CD4-positive, alpha-beta T cell (primary cell): ENCODE data around the gene MDP1. TPM values are rescaled to one million over a fixed set of nuclear protein-coding genes. Genes with fewer than 3 reads are reported as not detected.

Experiments
- ATAC-seq: fragments of 200-7000 bp; cut with Tn5 transposase; one replicate; pipeline ENCODE4 v1.10.0; 2022; ENCODE audit warnings: mild to moderate bottlenecking; ENCODE audit not compliant: poor library complexity
- CTCF ChIA-PET: fragments of 350-600 bp; sonication (Branson Sonifier 250); formaldehyde crosslinking; loops from one replicate; lab custom pipeline; 2021; ENCODE audit warnings: antibody characterized with exemption, inconsistent platforms; lab: Charles Lee
- POLR2A ChIA-PET: fragments of 350-600 bp; sonication (Branson Sonifier 250); formaldehyde crosslinking; loops from one replicate; lab custom pipeline; 2021; ENCODE audit warnings: antibody characterized with exemption, inconsistent platforms; lab: Charles Lee
- DNase-seq, 14 experiments: peaks; one replicate each; pipeline ENCODE4 v3.0.0-alpha.2; 2013 to 2020; ENCODE audit warnings: mixed read lengths in 2 of 14
- H3K27ac ChIP-seq, 2 donors: one replicate each; pipeline versions ENCODE4 v1.5.1 to v1.7.0; 2013; ENCODE audit warnings: low read length in 2 of 2, low read depth in 1 of 2, mild to moderate bottlenecking in 1 of 2
- H3K27me3 ChIP-seq, 2 experiments: 1 replicate in 1 of 2; 2 replicates in 1 of 2; pipeline versions ENCODE4 v1.6.1 to v1.7.0; 2013; ENCODE audit warnings: low read length in 2 of 2, control low read depth in 1 of 2, mild to moderate bottlenecking in 1 of 2, moderate library complexity in 1 of 2; ENCODE audit not compliant: insufficient read depth in 2 of 2, control insufficient read depth in 1 of 2
- H3K36me3 ChIP-seq: one replicate; pipeline ENCODE4 v1.6.1; 2013; ENCODE audit warnings: low read length, control low read depth; ENCODE audit not compliant: insufficient read depth
- H3K4me1 ChIP-seq: one replicate; pipeline ENCODE4 v1.6.1; 2013; ENCODE audit warnings: low read length, control low read depth; ENCODE audit not compliant: insufficient read depth
- H3K4me3 ChIP-seq: one replicate; pipeline ENCODE4 v1.5.1; 2013; ENCODE audit warnings: mild to moderate bottlenecking, low read length, moderate library complexity
- H3K9me3 ChIP-seq, 2 experiments: 1 replicate in 1 of 2; 2 replicates in 1 of 2; pipeline versions ENCODE4 v1.6.1 to v1.7.0; 2013; ENCODE audit warnings: low read length in 2 of 2, mild to moderate bottlenecking in 2 of 2, control low read depth in 1 of 2, moderate library complexity in 1 of 2; ENCODE audit not compliant: control insufficient read depth in 1 of 2, insufficient read depth in 1 of 2
- H3K27ac Mint-ChIP-seq: one replicate; pipeline ENCODE4 v1.8.0; 2020; ENCODE audit warnings: mixed read lengths
- H3K27me3 Mint-ChIP-seq: one replicate; pipeline ENCODE4 v1.8.0; 2021; ENCODE audit warnings: mixed read lengths
- H3K36me3 Mint-ChIP-seq: one replicate; pipeline ENCODE4 v1.8.0; 2021; ENCODE audit warnings: low read depth, mixed read lengths
- H3K4me1 Mint-ChIP-seq: one replicate; pipeline ENCODE4 v1.8.0; 2021; ENCODE audit warnings: low read depth, mixed read lengths
- H3K4me3 Mint-ChIP-seq: one replicate; pipeline ENCODE4 v1.8.0; 2020; ENCODE audit warnings: mild to moderate bottlenecking, mixed read lengths
- H3K9me3 Mint-ChIP-seq: one replicate; pipeline ENCODE4 v1.8.0; 2020; ENCODE audit warnings: mixed read lengths
- CTCF ChIP-seq: fragments of 200-600 bp; IDR thresholded peaks from one replicate; pipeline ENCODE4 v1.8.0; 2022; ENCODE audit warnings: antibody characterized with exemption, mild to moderate bottlenecking
- intact Hi-C, 2 experiments: fragments of 100-400 bp; cut with DNase I in 1 of 2; cut with micrococcal nuclease in 1 of 2; formaldehyde crosslinking; loops; one replicate each; pipeline versions ENCODE4 v1.15.1 to v1.9.0; 2023 to 2025; cut with DNase I, micrococcal nuclease
- total RNA-seq, 174 experiments: library from RNA in 2 of 174; stranded (reverse) in 2 of 174; gene quantifications; one replicate each; pipeline ENCODE4 v1.2.3 and lab custom pipeline; 2021 to 2026

Gene MDP1
- total RNA-seq, 2 experiments from 2014 or later, result 3.2 to 3.7 TPM

DNA sequence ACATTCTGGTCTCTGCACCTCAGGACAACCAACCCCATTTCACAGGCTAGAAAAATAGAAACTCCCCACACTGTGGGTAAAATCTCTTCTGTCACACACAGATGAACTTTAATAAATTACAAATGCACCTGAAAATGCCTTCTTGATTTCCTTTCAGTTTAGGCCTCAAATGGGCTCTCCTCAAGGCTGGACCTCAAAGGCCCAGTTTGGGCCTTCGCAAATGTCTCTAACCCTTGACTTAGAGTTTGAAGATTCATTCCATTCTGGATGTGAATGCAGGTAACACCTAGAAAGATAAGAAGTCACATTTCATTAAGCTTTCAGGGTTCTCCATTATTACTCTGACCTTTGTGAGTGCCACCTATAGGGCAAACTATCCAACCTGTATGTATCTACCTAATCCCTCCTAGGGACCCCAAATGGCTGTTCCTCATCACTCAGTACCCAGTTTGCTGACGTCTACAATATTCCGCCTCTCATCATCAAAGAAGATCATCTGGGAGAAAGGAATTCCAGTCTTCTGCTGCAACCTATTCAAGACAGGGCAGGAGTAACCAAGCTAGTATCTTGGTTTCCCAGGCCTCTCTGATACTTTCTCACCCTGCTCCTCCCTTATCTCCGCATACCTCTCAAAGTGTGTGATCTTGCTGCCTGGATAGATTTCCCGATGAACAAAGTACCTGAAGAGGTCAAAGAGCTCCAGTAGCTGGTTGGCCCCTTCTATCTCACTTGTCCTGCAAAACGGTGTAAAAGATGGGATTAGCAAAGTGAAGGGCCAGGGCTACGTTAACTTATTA is 1.8 kb downstream of the MDP1 start:
- Histone ChIP-seq H3K4me3 (peak overlapping the region; percentile 98), H3K27ac (peak overlapping the region; percentile 98 to 100), H3K27me3 (no peaks in the 10 kb centered on the region), H3K9me3 (no peaks in the 10 kb centered on the region), H3K4me1 (peaks cover 53% of the 10 kb centered on the region), H3K36me3 (peaks cover 34% of the 10 kb centered on the region)
- peak in 1 of 14 experiments; percentile 22 for DNase-seq
- intact Hi-C loops, result loop anchor here (1.0 to 2.0 kb wide), 7 partner anchors 18 to 216 kb away; partner anchors contain the start of genes GMPR2 (in 1 of the 2), IPO4 (in 1 of the 2), IRF9 (in 1 of the 2) and NEDD8 (in 1 of the 2)
- no peaks in the 10 kb centered on the region for H3K27me3 Mint-ChIP-seq
- H3K9me3 Mint-ChIP-seq, result no peaks in the 10 kb centered on the region
- ATAC-seq, result no peak
- ChIA-PET POLR2A (interaction anchor here (0.8 to 4.7 kb wide), 31 partner anchors 10 to 893 kb away, joined by 3 to 144 read pairs (median 8); partner anchors contain the start of genes CBLN3, DCAF11, DHRS1 and EMC9), CTCF (interaction anchor here (0.7 to 2.5 kb wide), 10 partner anchors 19 to 120 kb away, joined by 3 to 12 read pairs (median 6); partner anchors contain the start of genes CIDEB, IRF9, RABGGTA and TINF2)
- peaks cover 44% of the 10 kb centered on the region for H3K36me3 Mint-ChIP-seq
- peak overlapping the region; percentile 96 for H3K27ac Mint-ChIP-seq
- TF ChIP-seq CTCF, result no peak
- peaks cover 49% of the 10 kb centered on the region for H3K4me1 Mint-ChIP-seq
- H3K4me3 Mint-ChIP-seq, result peak overlapping the region; percentile 97

GRCh38 chr14:24212924-24213865 is 2.7 kb downstream of the MDP1 start, which contains the start of gene CHMP4A:
Gene CHMP4A, minus strand, starts transcription at chr14:24213488. Its CDS starts 49 bp downstream, at chr14:24213439.
- no peak for TF ChIP-seq CTCF
- Mint-ChIP-seq H3K4me1 (peaks cover 49% of the 10 kb centered on the region), H3K4me3 (peak within 1 kb of the TSS; percentile 97), H3K9me3 (no peaks in the 10 kb centered on the region), H3K36me3 (peaks cover 49% of the 10 kb centered on the region), H3K27me3 (no peaks in the 10 kb centered on the region), H3K27ac (peak within 1 kb of the TSS; percentile 96)
- intact Hi-C loops, result loop anchor here (1.0 to 2.0 kb wide), 7 partner anchors 18 to 217 kb away; partner anchors contain the start of genes GMPR2 (in 1 of the 2), IPO4 (in 1 of the 2), IRF9 (in 1 of the 2) and NEDD8 (in 1 of the 2)
- Histone ChIP-seq H3K36me3 (peaks cover 42% of the 10 kb centered on the region), H3K4me3 (peak within 1 kb of the TSS; percentile 98), H3K9me3 (no peaks in the 10 kb centered on the region), H3K27ac (peak within 1 kb of the TSS; percentile 98 to 100), H3K27me3 (no peaks in the 10 kb centered on the region), H3K4me1 (peaks cover 53% of the 10 kb centered on the region)
- DNase-seq (peak; percentile 89 to 99 (median 94)), ATAC-seq (peak; percentile 71)
- POLR2A ChIA-PET, result interaction anchor here (0.6 to 4.7 kb wide), 33 partner anchors 10 to 1319 kb away, joined by 3 to 144 read pairs (median 6); partner anchors contain the start of genes CBLN3, DCAF11, DHRS1 and EMC9
- CTCF ChIA-PET, result interaction anchor here (0.7 to 2.5 kb wide), 10 partner anchors 18 to 120 kb away, joined by 3 to 12 read pairs (median 6); partner anchors contain the start of genes CIDEB, IRF9, RABGGTA and TINF2
